Measurements from ENCODE around the gene TMEM139. TPM values are rescaled to one million over a fixed set of nuclear protein-coding genes. Genes with fewer than 3 reads are reported as not detected.

The TMEM139 gene
- total RNA-seq, 1 experiment from 2014 or later: 1.5 TPM

GRCh38 chr7:143285470-143285778, 666 bp downstream of the TMEM139 start (continued):
- TF ChIP-seq ZNF416 (CRISPR knock-in tag; IDR thresholded peaks at IDR 0.05) (no peak), SP1 (CRISPR knock-in tag; conservative IDR thresholded peaks at IDR 0.05) (no peak)

DNA sequence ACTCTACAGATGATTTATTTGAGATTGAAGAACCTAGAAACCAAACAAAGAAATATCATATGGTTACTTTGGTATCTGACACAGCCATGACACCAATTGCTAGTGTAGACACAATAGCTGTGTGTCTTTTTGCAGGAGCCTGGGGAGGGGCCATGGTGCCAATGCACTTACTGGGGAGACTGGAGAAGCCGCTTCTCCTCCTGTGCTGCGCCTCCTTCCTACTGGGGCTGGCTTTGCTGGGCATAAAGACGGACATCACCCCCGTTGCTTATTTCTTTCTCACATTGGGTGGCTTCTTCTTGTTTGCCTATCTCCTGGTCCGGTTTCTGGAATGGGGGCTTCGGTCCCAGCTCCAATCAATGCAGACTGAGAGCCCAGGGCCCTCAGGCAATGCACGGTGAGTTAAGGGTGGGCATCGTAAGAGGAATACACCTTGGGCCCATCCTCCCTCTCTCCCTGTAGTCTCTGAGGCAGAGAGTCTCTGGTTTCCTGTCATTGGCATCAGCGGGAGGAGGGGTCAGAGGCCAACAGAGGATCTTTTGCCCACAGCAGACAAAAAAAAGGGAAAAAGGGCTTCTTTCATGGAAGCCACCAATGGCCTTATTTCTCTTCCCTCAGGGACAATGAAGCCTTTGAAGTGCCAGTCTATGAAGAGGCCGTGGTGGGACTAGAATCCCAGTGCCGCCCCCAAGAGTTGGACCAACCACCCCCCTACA, 1.2 kb downstream of the TMEM139 start:
- H3K27me3 Mint-ChIP-seq (ENCODE audit: low read depth): peaks cover 38% of the 10 kb centered on the region
- ATAC-seq: no peak
- DNase-seq (ENCODE audit: low spot score): no peak
- ChIA-PET POLR2A (no interaction called here), CTCF (no interaction called here)
- peaks cover 45% of the 10 kb centered on the region for H3K4me1 Mint-ChIP-seq
- TF ChIP-seq KAT7 (CRISPR knock-in tag; IDR thresholded peaks at IDR 0.05; ENCODE audit: borderline replicate concordance) (no peak), IRF2 (CRISPR knock-in tag; IDR thresholded peaks at IDR 0.05; ENCODE audit: borderline replicate concordance, low read depth) (no peak), GABPB1 (CRISPR knock-in tag; IDR thresholded peaks at IDR 0.05) (no peak), NFE2L1 (CRISPR knock-in tag; IDR thresholded peaks at IDR 0.05) (no peak), FOXJ3 (CRISPR knock-in tag; IDR thresholded peaks at IDR 0.05; ENCODE audit: borderline replicate concordance) (no peak), STAT6 (CRISPR knock-in tag; conservative IDR thresholded peaks at IDR 0.05; ENCODE audit: low read depth) (no peak), ATF3 (CRISPR knock-in tag; conservative IDR thresholded peaks at IDR 0.05) (no peak), SMAD4 (CRISPR knock-in tag; IDR thresholded peaks at IDR 0.05) (no peak), ZNF425 (CRISPR knock-in tag; conservative IDR thresholded peaks at IDR 0.05) (no peak), CREB1 (CRISPR knock-in tag; IDR thresholded peaks at IDR 0.05) (no peak), IRF1 (CRISPR knock-in tag; IDR thresholded peaks at IDR 0.05) (no peak), JAZF1 (CRISPR knock-in tag; IDR thresholded peaks at IDR 0.05) (no peak), ZSCAN18 (CRISPR knock-in tag; IDR thresholded peaks at IDR 0.05) (no peak), FOXP1 (CRISPR knock-in tag; IDR thresholded peaks at IDR 0.05; ENCODE audit: borderline replicate concordance) (no peak)
- TF ChIP-seq, protein P1, sequence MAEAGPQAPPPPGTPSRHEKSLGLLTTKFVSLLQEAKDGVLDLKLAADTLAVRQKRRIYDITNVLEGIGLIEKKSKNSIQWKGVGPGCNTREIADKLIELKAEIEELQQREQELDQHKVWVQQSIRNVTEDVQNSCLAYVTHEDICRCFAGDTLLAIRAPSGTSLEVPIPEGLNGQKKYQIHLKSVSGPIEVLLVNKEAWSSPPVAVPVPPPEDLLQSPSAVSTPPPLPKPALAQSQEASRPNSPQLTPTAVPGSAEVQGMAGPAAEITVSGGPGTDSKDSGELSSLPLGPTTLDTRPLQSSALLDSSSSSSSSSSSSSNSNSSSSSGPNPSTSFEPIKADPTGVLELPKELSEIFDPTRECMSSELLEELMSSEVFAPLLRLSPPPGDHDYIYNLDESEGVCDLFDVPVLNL (CRISPR knock-in tag; IDR thresholded peaks at IDR 0.05; ENCODE audit: borderline replicate concordance, low read depth): no peak
- TF ChIP-seq, protein P2, sequence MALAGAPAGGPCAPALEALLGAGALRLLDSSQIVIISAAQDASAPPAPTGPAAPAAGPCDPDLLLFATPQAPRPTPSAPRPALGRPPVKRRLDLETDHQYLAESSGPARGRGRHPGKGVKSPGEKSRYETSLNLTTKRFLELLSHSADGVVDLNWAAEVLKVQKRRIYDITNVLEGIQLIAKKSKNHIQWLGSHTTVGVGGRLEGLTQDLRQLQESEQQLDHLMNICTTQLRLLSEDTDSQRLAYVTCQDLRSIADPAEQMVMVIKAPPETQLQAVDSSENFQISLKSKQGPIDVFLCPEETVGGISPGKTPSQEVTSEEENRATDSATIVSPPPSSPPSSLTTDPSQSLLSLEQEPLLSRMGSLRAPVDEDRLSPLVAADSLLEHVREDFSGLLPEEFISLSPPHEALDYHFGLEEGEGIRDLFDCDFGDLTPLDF (CRISPR knock-in tag; IDR thresholded peaks at IDR 0.05): no peak
- TF ChIP-seq, protein P3, sequence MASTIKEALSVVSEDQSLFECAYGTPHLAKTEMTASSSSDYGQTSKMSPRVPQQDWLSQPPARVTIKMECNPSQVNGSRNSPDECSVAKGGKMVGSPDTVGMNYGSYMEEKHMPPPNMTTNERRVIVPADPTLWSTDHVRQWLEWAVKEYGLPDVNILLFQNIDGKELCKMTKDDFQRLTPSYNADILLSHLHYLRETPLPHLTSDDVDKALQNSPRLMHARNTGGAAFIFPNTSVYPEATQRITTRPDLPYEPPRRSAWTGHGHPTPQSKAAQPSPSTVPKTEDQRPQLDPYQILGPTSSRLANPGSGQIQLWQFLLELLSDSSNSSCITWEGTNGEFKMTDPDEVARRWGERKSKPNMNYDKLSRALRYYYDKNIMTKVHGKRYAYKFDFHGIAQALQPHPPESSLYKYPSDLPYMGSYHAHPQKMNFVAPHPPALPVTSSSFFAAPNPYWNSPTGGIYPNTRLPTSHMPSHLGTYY (CRISPR knock-in tag; IDR thresholded peaks at IDR 0.05): no peak
- H3K36me3 Mint-ChIP-seq: peaks cover 15% of the 10 kb centered on the region
- no peak overlapping the region for H3K4me3 Mint-ChIP-seq
- peaks cover 14% of the 10 kb centered on the region for H3K9me3 Mint-ChIP-seq
- H3K27ac Mint-ChIP-seq: no peak overlapping the region
